HG03565 (cell line): ENCODE results near the gene FLNB.

Experiments
- ATAC-seq: cut with Tn5 transposase; IDR thresholded peaks from one replicate; pipeline ENCODE4 v1.9.1; 2021; ENCODE audit warnings: mild to moderate bottlenecking, moderate library complexity; ENCODE audit not compliant: unreplicated experiment

The FLNB gene

GRCh38 chr3:58008141-58009025 lies at the start of gene FLNB:
FLNB (plus strand) TSS chr3:58008422; CDS start chr3:58008565, 143 bp downstream.
- peak; percentile 61 for ATAC-seq

- no peak for ATAC-seq
These were observed 49.4 kb upstream of the FLNB start for GRCh38 chr3:57958642-57959422.

GRCh38 chr3:57959423-57960173 lies 48.6 kb upstream of the FLNB start:
- no peak for ATAC-seq

- ATAC-seq = no peak
These were observed 48.1 kb upstream of the FLNB start for GRCh38 chr3:57960174-57960505.

GRCh38 chr3:57961177-57961827 lies 46.9 kb upstream of the FLNB start:
- no peak for ATAC-seq

GRCh38 chr3:57961828-57962447 lies 46.3 kb upstream of the FLNB start:
- ATAC-seq = no peak

GRCh38 chr3:57962448-57962834 lies 45.8 kb upstream of the FLNB start:
- no peak for ATAC-seq

GRCh38 chr3:57963811-57964346 lies 44.3 kb upstream of the FLNB start:
- ATAC-seq = no peak

GRCh38 chr3:57966829-57967228 lies 41.4 kb upstream of the FLNB start:
- no peak for ATAC-seq

GRCh38 chr3:57967590-57967989 lies 40.6 kb upstream of the FLNB start:
- ATAC-seq = no peak

- no peak for ATAC-seq
These were observed 39.7 kb upstream of the FLNB start for GRCh38 chr3:57968501-57968900.

- no peak for ATAC-seq
These were observed 36.2 kb upstream of the FLNB start for GRCh38 chr3:57971975-57972374.

GRCh38 chr3:57972531-57973111 lies 35.6 kb upstream of the FLNB start:
- no peak for ATAC-seq

GRCh38 chr3:57973715-57974477 lies 34.3 kb upstream of the FLNB start:
- no peak for ATAC-seq

GRCh38 chr3:57974796-57975388 lies 33.3 kb upstream of the FLNB start:
- no peak for ATAC-seq

GRCh38 chr3:57977818-57978235 lies 30.4 kb upstream of the FLNB start:
- no peak for ATAC-seq

- ATAC-seq = no peak
These were observed 29.9 kb upstream of the FLNB start for GRCh38 chr3:57978316-57978715.

GRCh38 chr3:57980416-57980815 lies 27.8 kb upstream of the FLNB start:
- ATAC-seq = no peak
